GM12878 (cell line): ENCODE data around the gene SHISA3.
A peak's percentile ranks its signal among the peaks of the same experiment; 100 is the strongest.

Experiments
- CTCF ChIP-seq, 3 experiments: IDR thresholded peaks in 2 of 3; conservative IDR thresholded peaks in 1 of 3; 2 replicates each; pipeline ENCODE4 v1.5.1; 2011; ENCODE audit warnings: low read depth in 3 of 3, low read length in 3 of 3, mild to moderate bottlenecking in 3 of 3, control low read depth in 2 of 3, moderate library complexity in 2 of 3, inconsistent platforms in 1 of 3, mixed read lengths in 1 of 3; ENCODE audit not compliant: control insufficient read depth in 2 of 3, insufficient read depth in 1 of 3; ENCODE audit errors: extremely low read depth in 1 of 3
- EZH2 ChIP-seq: IDR thresholded peaks from 2 replicates; pipeline ENCODE4 v1.6.1; 2012; ENCODE audit warnings: low read depth, mild to moderate bottlenecking, control low read depth, inconsistent platforms, low read length, borderline replicate concordance; ENCODE audit not compliant: control insufficient read depth
- MEF2A ChIP-seq: IDR thresholded peaks from 2 replicates; pipeline ENCODE4 v1.6.1; 2011; ENCODE audit warnings: low read depth, mild to moderate bottlenecking, low read length, moderate library complexity; ENCODE audit not compliant: insufficient read depth

- no peak for TF ChIP-seq MEF2A
- peak; percentile 58 to 66 (median 64); a peak in 5 of 6 replicates for TF ChIP-seq CTCF (IDR thresholded peaks at IDR 0.05 in 2 of 3, conservative IDR thresholded peaks at IDR 0.05 in 1 of 3; ENCODE audit: control insufficient read depth in 2 of 3, extremely low read depth in 1 of 3, insufficient read depth in 1 of 3, low read depth in 3 of 3, low read length in 3 of 3)
- no peak for TF ChIP-seq EZH2
Measured at GRCh38 chr4:42371305-42372252, 25.7 kb upstream of the SHISA3 start.
